ENCODE measurements around the gene TIMM9.

DNA sequence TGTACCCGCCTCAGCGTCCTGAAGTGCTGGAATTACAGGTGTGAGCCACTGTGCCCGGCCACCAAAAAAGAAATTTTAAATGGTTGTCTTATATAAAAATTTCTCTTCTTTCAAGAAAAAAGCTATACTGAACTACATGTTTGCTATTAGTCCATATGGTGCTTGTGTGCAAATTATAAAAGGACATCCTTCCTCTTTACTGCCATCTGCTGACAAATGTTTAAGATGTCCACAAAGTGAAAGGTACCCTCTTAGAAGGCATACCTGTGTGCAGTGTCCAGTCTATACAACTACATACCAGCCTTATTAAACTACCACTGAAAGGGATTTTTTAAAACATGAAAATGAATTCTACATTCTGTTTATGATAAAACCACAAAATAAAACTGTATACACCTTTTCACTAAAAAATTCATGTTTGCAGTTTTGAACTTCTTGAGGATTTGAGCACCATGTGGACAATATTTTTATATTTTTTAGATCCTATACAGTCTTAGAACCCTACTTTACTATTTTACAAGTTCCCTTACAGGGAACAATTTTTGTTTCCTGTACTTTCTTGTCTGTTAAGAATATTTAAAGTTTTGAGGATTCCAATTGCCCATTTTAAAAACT is 64.4 kb downstream of the TIMM9 start:
- TF ChIP-seq, protein P1, sequence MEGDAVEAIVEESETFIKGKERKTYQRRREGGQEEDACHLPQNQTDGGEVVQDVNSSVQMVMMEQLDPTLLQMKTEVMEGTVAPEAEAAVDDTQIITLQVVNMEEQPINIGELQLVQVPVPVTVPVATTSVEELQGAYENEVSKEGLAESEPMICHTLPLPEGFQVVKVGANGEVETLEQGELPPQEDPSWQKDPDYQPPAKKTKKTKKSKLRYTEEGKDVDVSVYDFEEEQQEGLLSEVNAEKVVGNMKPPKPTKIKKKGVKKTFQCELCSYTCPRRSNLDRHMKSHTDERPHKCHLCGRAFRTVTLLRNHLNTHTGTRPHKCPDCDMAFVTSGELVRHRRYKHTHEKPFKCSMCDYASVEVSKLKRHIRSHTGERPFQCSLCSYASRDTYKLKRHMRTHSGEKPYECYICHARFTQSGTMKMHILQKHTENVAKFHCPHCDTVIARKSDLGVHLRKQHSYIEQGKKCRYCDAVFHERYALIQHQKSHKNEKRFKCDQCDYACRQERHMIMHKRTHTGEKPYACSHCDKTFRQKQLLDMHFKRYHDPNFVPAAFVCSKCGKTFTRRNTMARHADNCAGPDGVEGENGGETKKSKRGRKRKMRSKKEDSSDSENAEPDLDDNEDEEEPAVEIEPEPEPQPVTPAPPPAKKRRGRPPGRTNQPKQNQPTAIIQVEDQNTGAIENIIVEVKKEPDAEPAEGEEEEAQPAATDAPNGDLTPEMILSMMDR (IDR thresholded peaks at IDR 0.05), result no peak
- no peak for TF ChIP-seq POLR2A (IDR thresholded peaks at IDR 0.05)

Data from lower leg skin (tissue), 3 donors.